NCI-H524 (cell line): ENCODE measurements around the gene CTRB2.

Experiments
- DNase-seq, 2 experiments: peaks; one replicate each; lab custom pipeline; 2025; lab: John Stamatoyannopoulos, UW

Gene CTRB2

GRCh38 chr16:75169899-75170405 is 37.0 kb downstream of the CTRB2 start:
- no peak for DNase-seq

- DNase-seq = no peak
Observed at GRCh38 chr16:75160386-75160785, 46.6 kb downstream of the CTRB2 start.
